Naive thymus-derived CD4-positive, alpha-beta T cell (primary cell): ENCODE data around the gene PIK3CD. TPM values are rescaled to one million over a fixed set of nuclear protein-coding genes. Genes with fewer than 3 reads are reported as not detected.

ENCODE experiments used
- ATAC-seq: fragments of 150-1000 bp; cut with Tn5 transposase; 2 replicates; pipeline ENCODE4 v1.10.0; 2021; ENCODE audit warnings: mild to moderate bottlenecking, moderate library complexity
- CTCF ChIA-PET: fragments of 350-600 bp; sonication (Branson Sonifier 250); formaldehyde crosslinking; loops from one replicate; lab custom pipeline; 2021; ENCODE audit warnings: antibody characterized with exemption; lab: Charles Lee
- POLR2A ChIA-PET: fragments of 350-600 bp; sonication (Branson Sonifier 250); formaldehyde crosslinking; loops from one replicate; lab custom pipeline; 2021; ENCODE audit warnings: antibody characterized with exemption, inconsistent platforms; lab: Charles Lee
- DNase-seq, 9 donors: peaks; one replicate each; pipeline versions ENCODE4 v3.0.0 to v3.0.0-alpha.2; 2020 to 2022; ENCODE audit warnings: mixed read lengths in 1 of 9
- H3K27ac ChIP-seq: one replicate; pipeline ENCODE4 v1.7.0; 2013; ENCODE audit warnings: mild to moderate bottlenecking, low read depth, low read length, moderate library complexity
- H3K27me3 ChIP-seq, 2 donors: one replicate each; pipeline ENCODE4 v1.7.0; 2013; ENCODE audit warnings: low read length in 2 of 2, mild to moderate bottlenecking in 2 of 2, moderate library complexity in 2 of 2; ENCODE audit not compliant: control insufficient read depth in 2 of 2, insufficient read depth in 2 of 2
- H3K36me3 ChIP-seq, 3 experiments: 1 replicate in 2 of 3; 2 replicates in 1 of 3; pipeline ENCODE4 v1.7.0; 2013; ENCODE audit warnings: low read length in 3 of 3, mild to moderate bottlenecking in 3 of 3, moderate library complexity in 1 of 3; ENCODE audit not compliant: insufficient read depth in 3 of 3, control insufficient read depth in 2 of 3
- H3K4me1 ChIP-seq, 2 donors: one replicate each; pipeline ENCODE4 v1.7.0; 2013; ENCODE audit warnings: low read length in 2 of 2, mild to moderate bottlenecking in 2 of 2, moderate library complexity in 1 of 2; ENCODE audit not compliant: control insufficient read depth in 2 of 2, insufficient read depth in 2 of 2
- H3K4me3 ChIP-seq: 2 replicates; pipeline ENCODE4 v1.7.0; 2013; ENCODE audit warnings: mild to moderate bottlenecking, low read length
- H3K9me3 ChIP-seq, 3 experiments: 1 replicate in 2 of 3; 2 replicates in 1 of 3; pipeline ENCODE4 v1.7.0; 2013; ENCODE audit warnings: low read length in 3 of 3; ENCODE audit not compliant: control insufficient read depth in 2 of 3
- H3K27ac Mint-ChIP-seq, 9 donors: one replicate each; pipeline ENCODE4 v1.8.0; 2020 to 2022; ENCODE audit warnings: mixed read lengths in 9 of 9, mild to moderate bottlenecking in 8 of 9, moderate library complexity in 5 of 9, inconsistent platforms in 2 of 9
- H3K27me3 Mint-ChIP-seq, 5 donors: one replicate each; pipeline ENCODE4 v1.8.0; 2021 to 2022; ENCODE audit warnings: mixed read lengths in 5 of 5, mild to moderate bottlenecking in 1 of 5
- H3K36me3 Mint-ChIP-seq, 5 donors: one replicate each; pipeline ENCODE4 v1.8.0; 2020 to 2022; ENCODE audit warnings: mixed read lengths in 5 of 5, mild to moderate bottlenecking in 3 of 5, inconsistent platforms in 1 of 5
- H3K4me1 Mint-ChIP-seq, 7 donors: one replicate each; pipeline ENCODE4 v1.8.0; 2020 to 2022; ENCODE audit warnings: mixed read lengths in 7 of 7, mild to moderate bottlenecking in 3 of 7, inconsistent platforms in 1 of 7
- H3K4me3 Mint-ChIP-seq, 10 donors: one replicate each; pipeline ENCODE4 v1.8.0; 2020 to 2022; ENCODE audit warnings: mild to moderate bottlenecking in 10 of 10, mixed read lengths in 10 of 10, moderate library complexity in 6 of 10, inconsistent platforms in 2 of 10
- H3K9me3 Mint-ChIP-seq, 11 donors: one replicate each; pipeline ENCODE4 v1.8.0; 2020 to 2022; ENCODE audit warnings: mixed read lengths in 11 of 11, mild to moderate bottlenecking in 4 of 11, inconsistent platforms in 1 of 11, moderate library complexity in 1 of 11
- intact Hi-C, 2 donors: fragments of 100-400 bp; cut with micrococcal nuclease; formaldehyde crosslinking; loops; one replicate each; pipeline ENCODE4 v1.15.1; 2023
- polyA plus RNA-seq, 2 donors: library from polyadenylated mRNA; unstranded; fragments of 300-500 nt; fragmentation: Illumina TruSeq; gene quantifications; one replicate each; pipeline ENCODE4 v1.2.3, GENCODE V29; 2021
- total RNA-seq, 6 experiments: library from RNA in 5 of 6; stranded (reverse) in 5 of 6; gene quantifications; 1 replicate in 5 of 6; 2 replicates in 1 of 6; pipeline ENCODE4 v1.2.3 and lab custom pipeline; 2021 to 2026

Gene PIK3CD
- total and polyA plus RNA-seq, 7 experiments from 2014 or later: 74.9 to 313 (median 280) TPM

GRCh38 chr1:9604836-9605235, 46.7 kb upstream of the PIK3CD start:
- intact Hi-C loops: no loop called here
- peak overlapping the region in 1 of 9 donors; percentile 70 for H3K27ac Mint-ChIP-seq
- peaks cover 0 to 19% (median 0%) of the 10 kb centered on the region in 5 donors for H3K36me3 Mint-ChIP-seq
- DNase-seq (no peak), ATAC-seq (no peak)
- no peaks in the 10 kb centered on the region for H3K4me1 ChIP-seq
- H3K36me3 ChIP-seq: peaks cover 0 to 63% (median 0%) of the 10 kb centered on the region in 3 experiments
- no peak overlapping the region for H3K4me3 ChIP-seq
- no peaks in the 10 kb centered on the region for H3K4me1 Mint-ChIP-seq
- no peak overlapping the region for H3K4me3 Mint-ChIP-seq
- no peaks in the 10 kb centered on the region for H3K27me3 ChIP-seq
- no peaks in the 10 kb centered on the region for H3K9me3 Mint-ChIP-seq
- CTCF ChIA-PET: no interaction called here
- H3K27ac ChIP-seq: no peak overlapping the region
- POLR2A ChIA-PET: no interaction called here
- no peaks in the 10 kb centered on the region for H3K27me3 Mint-ChIP-seq
- H3K9me3 ChIP-seq: no peaks in the 10 kb centered on the region

DNA sequence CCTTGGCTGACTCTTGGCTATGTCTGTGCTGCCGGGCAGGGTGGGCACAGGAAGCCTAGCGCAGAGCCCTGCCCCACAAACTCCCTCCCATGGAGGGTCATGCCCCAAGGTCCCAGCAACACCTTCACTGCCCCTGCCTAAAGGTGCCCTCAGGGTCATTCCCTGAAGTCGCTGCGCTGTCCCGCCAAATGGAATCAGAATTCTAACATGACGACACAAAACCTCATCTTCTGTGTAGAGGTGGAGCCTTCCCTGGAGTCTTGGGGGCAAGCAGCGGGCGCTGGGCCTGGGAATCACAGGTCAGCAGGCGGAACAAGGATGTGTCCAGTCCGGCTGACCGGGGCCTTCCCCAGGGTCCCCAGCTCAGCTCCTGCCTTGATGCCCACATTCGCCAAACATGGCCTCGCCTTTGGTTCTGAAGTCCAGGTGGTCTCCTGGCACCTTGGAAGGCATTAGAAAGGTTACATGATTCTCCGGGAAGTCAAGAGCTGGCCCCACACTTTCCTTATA, 45.5 kb upstream of the PIK3CD start:
- intact Hi-C loops: no loop called here
- H3K9me3 Mint-ChIP-seq: no peaks in the 10 kb centered on the region
- peaks cover 0 to 11% (median 0%) of the 10 kb centered on the region in 5 donors for H3K36me3 Mint-ChIP-seq
- POLR2A ChIA-PET: no interaction called here
- Histone ChIP-seq H3K36me3 (peaks cover 0 to 62% (median 0%) of the 10 kb centered on the region in 3 experiments), H3K27ac (no peak overlapping the region), H3K4me1 (no peaks in the 10 kb centered on the region), H3K4me3 (no peak overlapping the region), H3K9me3 (no peaks in the 10 kb centered on the region), H3K27me3 (no peaks in the 10 kb centered on the region)
- H3K27ac Mint-ChIP-seq: no peak overlapping the region
- DNase-seq (no peak), ATAC-seq (no peak)
- H3K4me1 Mint-ChIP-seq: no peaks in the 10 kb centered on the region
- H3K27me3 Mint-ChIP-seq: no peaks in the 10 kb centered on the region
- no peak overlapping the region for H3K4me3 Mint-ChIP-seq
- CTCF ChIA-PET: no interaction called here

DNA sequence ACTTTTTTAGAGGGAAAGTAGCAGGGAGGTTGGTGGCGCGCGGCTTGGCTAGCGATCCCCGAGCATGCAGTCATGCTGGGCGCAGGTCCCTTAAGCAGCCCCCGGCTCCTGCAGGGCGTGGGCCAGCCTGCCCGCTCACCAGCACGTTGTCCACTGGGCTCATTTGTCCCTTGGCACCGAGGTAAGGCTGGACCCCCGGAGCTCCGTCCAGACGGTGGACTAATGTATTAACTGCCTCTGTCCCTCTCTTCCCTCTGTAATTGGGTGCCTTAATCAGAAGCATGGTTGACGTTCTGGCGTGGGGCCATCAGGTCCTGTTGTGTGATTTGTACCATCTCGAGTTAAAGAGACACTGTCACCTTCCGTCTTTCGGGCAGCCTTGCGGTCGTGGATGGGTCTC, 45.1 kb upstream of the PIK3CD start:
- H3K4me1 ChIP-seq: no peaks in the 10 kb centered on the region
- no peak overlapping the region for H3K4me3 Mint-ChIP-seq
- no peak overlapping the region for H3K4me3 ChIP-seq
- H3K27ac Mint-ChIP-seq: no peak overlapping the region
- H3K4me1 Mint-ChIP-seq: no peaks in the 10 kb centered on the region
- DNase-seq (no peak), ATAC-seq (no peak)
- no peaks in the 10 kb centered on the region for H3K9me3 Mint-ChIP-seq
- intact Hi-C loops: no loop called here
- H3K9me3 ChIP-seq: no peaks in the 10 kb centered on the region
- POLR2A ChIA-PET: no interaction called here
- H3K36me3 ChIP-seq: peaks cover 0 to 57% (median 0%) of the 10 kb centered on the region in 3 experiments
- no peak overlapping the region for H3K27ac ChIP-seq
- CTCF ChIA-PET: no interaction called here
- no peaks in the 10 kb centered on the region for H3K27me3 Mint-ChIP-seq
- H3K27me3 ChIP-seq: no peaks in the 10 kb centered on the region
- peaks cover 0 to 11% (median 0%) of the 10 kb centered on the region in 5 donors for H3K36me3 Mint-ChIP-seq

- ChIA-PET CTCF (interaction anchor here (1.1 kb wide), 1 partner anchor 17 kb away, joined by 3 read pairs; no protein-coding TSS in a partner anchor), POLR2A (no interaction called here)
- no peaks in the 10 kb centered on the region for H3K4me1 Mint-ChIP-seq
- no peaks in the 10 kb centered on the region for H3K9me3 ChIP-seq
- no peak overlapping the region for H3K27ac Mint-ChIP-seq
- H3K27me3 ChIP-seq: no peaks in the 10 kb centered on the region
- H3K9me3 Mint-ChIP-seq: no peaks in the 10 kb centered on the region
- DNase-seq (no peak), ATAC-seq (no peak)
- no peaks in the 10 kb centered on the region for H3K27me3 Mint-ChIP-seq
- intact Hi-C loops: no loop called here
- peaks cover 0 to 11% (median 0%) of the 10 kb centered on the region in 5 donors for H3K36me3 Mint-ChIP-seq
- H3K36me3 ChIP-seq: peaks cover 0 to 56% (median 0%) of the 10 kb centered on the region in 3 experiments
- H3K4me3 ChIP-seq: no peak overlapping the region
- H3K4me1 ChIP-seq: no peaks in the 10 kb centered on the region
- no peak overlapping the region for H3K27ac ChIP-seq
- H3K4me3 Mint-ChIP-seq: no peak overlapping the region
These were observed 44.6 kb upstream of the PIK3CD start for GRCh38 chr1:9606948-9607347.

GRCh38 chr1:9607352-9607751, 44.2 kb upstream of the PIK3CD start:
- POLR2A ChIA-PET: no interaction called here
- Mint-ChIP-seq H3K4me1 (no peaks in the 10 kb centered on the region), H3K27me3 (no peaks in the 10 kb centered on the region), H3K4me3 (no peak overlapping the region), H3K9me3 (no peaks in the 10 kb centered on the region), H3K36me3 (peaks cover 0 to 11% (median 0%) of the 10 kb centered on the region in 5 donors), H3K27ac (no peak overlapping the region)
- H3K36me3 ChIP-seq: peaks cover 0 to 56% (median 0%) of the 10 kb centered on the region in 3 experiments
- no peak overlapping the region for H3K27ac ChIP-seq
- no peaks in the 10 kb centered on the region for H3K27me3 ChIP-seq
- no peak for ATAC-seq
- CTCF ChIA-PET: interaction anchor here (1.1 kb wide), 1 partner anchor 18 kb away, joined by 3 read pairs; no protein-coding TSS in a partner anchor
- H3K4me1 ChIP-seq: no peaks in the 10 kb centered on the region
- DNase-seq: no peak
- intact Hi-C loops: no loop called here
- H3K4me3 ChIP-seq: no peak overlapping the region
- no peaks in the 10 kb centered on the region for H3K9me3 ChIP-seq

- no peak overlapping the region for H3K27ac ChIP-seq
- POLR2A ChIA-PET: no interaction called here
- H3K27me3 Mint-ChIP-seq: no peaks in the 10 kb centered on the region
- H3K4me1 Mint-ChIP-seq: no peaks in the 10 kb centered on the region
- no peaks in the 10 kb centered on the region for H3K9me3 ChIP-seq
- H3K9me3 Mint-ChIP-seq: no peaks in the 10 kb centered on the region
- peaks cover 0 to 47% (median 0%) of the 10 kb centered on the region in 3 experiments for H3K36me3 ChIP-seq
- ATAC-seq (no peak), DNase-seq (no peak)
- H3K27ac Mint-ChIP-seq: no peak overlapping the region
- intact Hi-C loops: no loop called here
- CTCF ChIA-PET: no interaction called here
- H3K4me3 ChIP-seq: no peak overlapping the region
- H3K36me3 Mint-ChIP-seq: peaks cover 0 to 6% (median 0%) of the 10 kb centered on the region in 5 donors
- no peaks in the 10 kb centered on the region for H3K27me3 ChIP-seq
- H3K4me1 ChIP-seq: no peaks in the 10 kb centered on the region
- no peak overlapping the region for H3K4me3 Mint-ChIP-seq
These were observed 41.5 kb upstream of the PIK3CD start for GRCh38 chr1:9609998-9610397.

- intact Hi-C loops: no loop called here
- DNase-seq (no peak), ATAC-seq (no peak)
- Histone ChIP-seq H3K27ac (no peak overlapping the region), H3K27me3 (no peaks in the 10 kb centered on the region), H3K36me3 (peaks cover 0 to 47% (median 0%) of the 10 kb centered on the region in 3 experiments), H3K9me3 (no peaks in the 10 kb centered on the region), H3K4me1 (no peaks in the 10 kb centered on the region), H3K4me3 (no peak overlapping the region)
- H3K27ac Mint-ChIP-seq: no peak overlapping the region
- H3K27me3 Mint-ChIP-seq: no peaks in the 10 kb centered on the region
- ChIA-PET CTCF (no interaction called here), POLR2A (no interaction called here)
- peaks cover 0 to 3% (median 0%) of the 10 kb centered on the region in 5 donors for H3K36me3 Mint-ChIP-seq
- H3K4me1 Mint-ChIP-seq: peaks cover 0 to under 1% (median 0%) of the 10 kb centered on the region in 7 donors
- no peaks in the 10 kb centered on the region for H3K9me3 Mint-ChIP-seq
- H3K4me3 Mint-ChIP-seq: no peak overlapping the region
These were observed 41.0 kb upstream of the PIK3CD start for GRCh38 chr1:9610548-9610947.
